A673 (cell line): ENCODE results near the gene SIDT1.

ENCODE experiments used
- CTCF ChIP-seq: fragments of 300-800, 200-600 bp; sonication (generic); conservative IDR thresholded peaks from 2 replicates; pipeline ENCODE4 v1.5.1; 2017; ENCODE audit warnings: low read depth, mild to moderate bottlenecking, antibody characterized with exemption, low read length, moderate library complexity, mixed read lengths
- EZH2 ChIP-seq: fragments of 200-600 bp; sonication (generic); IDR thresholded peaks from 2 replicates; pipeline ENCODE4 v1.6.1; 2017; ENCODE audit warnings: borderline replicate concordance, low read depth, mild to moderate bottlenecking, mixed read lengths, antibody characterized with exemption, low read length; ENCODE audit not compliant: poor library complexity, severe bottlenecking

GRCh38 chr3:113628788-113629187 is 96.4 kb downstream of the SIDT1 start:
- TF ChIP-seq CTCF (no peak), EZH2 (no peak)
